Progenitor cell of endocrine pancreas (in vitro differentiated cells): ENCODE measurements around the gene BSN. TPM values are rescaled to one million over a fixed set of nuclear protein-coding genes. Genes with fewer than 3 reads are reported as not detected.

Experiments
- DNase-seq: peaks from one replicate; pipeline ENCODE4 v3.0.0; 2021; ENCODE audit warnings: low spot score; ENCODE audit not compliant: unreplicated experiment
- H3K27ac Mint-ChIP-seq: 2 replicates; pipeline ENCODE4 v1.8.0; 2021; ENCODE audit warnings: mild to moderate bottlenecking, moderate library complexity, mixed read lengths
- H3K27me3 Mint-ChIP-seq: 2 replicates; pipeline ENCODE4 v1.8.0; 2021; ENCODE audit warnings: mixed read lengths
- H3K36me3 Mint-ChIP-seq: 2 replicates; pipeline ENCODE4 v1.8.0; 2022; ENCODE audit warnings: mixed read lengths; ENCODE audit not compliant: insufficient read depth
- H3K4me1 Mint-ChIP-seq: 2 replicates; pipeline ENCODE4 v1.8.0; 2021; ENCODE audit warnings: low read depth, mixed read lengths
- H3K4me3 Mint-ChIP-seq: 2 replicates; pipeline ENCODE4 v1.8.0; 2021; ENCODE audit warnings: low read depth, mild to moderate bottlenecking, moderate library complexity, mixed read lengths
- H3K9me3 Mint-ChIP-seq: 2 replicates; pipeline ENCODE4 v1.8.0; 2021; ENCODE audit warnings: low read depth, mixed read lengths
- CTCF ChIP-seq: fragments of 200-600 bp; sonication (generic); IDR thresholded peaks from one replicate; pipeline ENCODE4 v1.5.0; 2021; ENCODE audit warnings: antibody characterized with exemption, mild to moderate bottlenecking; ENCODE audit not compliant: unreplicated experiment
- total RNA-seq: library from RNA; stranded (reverse); gene quantifications from 2 replicates; pipeline ENCODE4 v1.2.1, GENCODE V29; 2021

The BSN gene
- total RNA-seq, 1 donor from 2014 or later: 3.8 TPM

GRCh38 chr3:49650177-49650576 is 95.9 kb downstream of the BSN start:
- no peaks in the 10 kb centered on the region for H3K36me3 Mint-ChIP-seq
- no peak for DNase-seq
- H3K4me3 Mint-ChIP-seq: no peak overlapping the region
- H3K27ac Mint-ChIP-seq: no peak overlapping the region
- H3K9me3 Mint-ChIP-seq: no peaks in the 10 kb centered on the region
- H3K4me1 Mint-ChIP-seq: peaks cover 4% of the 10 kb centered on the region
- no peak for TF ChIP-seq CTCF
- no peaks in the 10 kb centered on the region for H3K27me3 Mint-ChIP-seq

GRCh38 chr3:49650637-49651036 is 96.4 kb downstream of the BSN start:
- no peaks in the 10 kb centered on the region for H3K36me3 Mint-ChIP-seq
- H3K9me3 Mint-ChIP-seq: no peaks in the 10 kb centered on the region
- no peak overlapping the region for H3K4me3 Mint-ChIP-seq
- DNase-seq: no peak
- H3K4me1 Mint-ChIP-seq: peaks cover 4% of the 10 kb centered on the region
- no peak overlapping the region for H3K27ac Mint-ChIP-seq
- no peak for TF ChIP-seq CTCF
- H3K27me3 Mint-ChIP-seq: no peaks in the 10 kb centered on the region

GRCh38 chr3:49652218-49652902 is 98.1 kb downstream of the BSN start:
- Mint-ChIP-seq H3K27me3 (no peaks in the 10 kb centered on the region), H3K9me3 (no peaks in the 10 kb centered on the region), H3K27ac (no peak overlapping the region)

GRCh38 chr3:49652903-49653415 is 98.7 kb downstream of the BSN start:
- no peaks in the 10 kb centered on the region for H3K36me3 Mint-ChIP-seq
- DNase-seq: no peak
- H3K4me1 Mint-ChIP-seq: no peaks in the 10 kb centered on the region
- TF ChIP-seq CTCF: no peak
- H3K9me3 Mint-ChIP-seq: no peaks in the 10 kb centered on the region
- H3K4me3 Mint-ChIP-seq: no peak overlapping the region
- H3K27me3 Mint-ChIP-seq: no peaks in the 10 kb centered on the region
- no peak overlapping the region for H3K27ac Mint-ChIP-seq

More at GRCh38 chr3:49652218-49652902, 98.1 kb downstream of the BSN start:
- H3K36me3 Mint-ChIP-seq: no peaks in the 10 kb centered on the region
- peaks cover 3% of the 10 kb centered on the region for H3K4me1 Mint-ChIP-seq
- no peak for TF ChIP-seq CTCF
- DNase-seq: no peak
- no peak overlapping the region for H3K4me3 Mint-ChIP-seq

GRCh38 chr3:49653621-49654020 is 99.3 kb downstream of the BSN start:
- Mint-ChIP-seq H3K27ac (no peak overlapping the region), H3K9me3 (no peaks in the 10 kb centered on the region), H3K4me3 (no peak overlapping the region), H3K4me1 (peaks cover 3% of the 10 kb centered on the region), H3K27me3 (no peaks in the 10 kb centered on the region), H3K36me3 (no peaks in the 10 kb centered on the region)
- no peak for DNase-seq
- TF ChIP-seq CTCF: no peak
